Left cardiac atrium (tissue), 4 donors: ENCODE results near the gene TP53. TPM values are rescaled to one million over a fixed set of nuclear protein-coding genes. Genes with fewer than 3 reads are reported as not detected.

ENCODE experiments used
- ATAC-seq, 2 donors: fragments of 200-7000 bp; cut with Tn5 transposase; one replicate each; pipeline ENCODE4 v1.9.1; 2020; ENCODE audit warnings: mild to moderate bottlenecking in 2 of 2, moderate library complexity in 2 of 2
- DNase-seq: peaks from one replicate; pipeline ENCODE4 v3.0.0-alpha.2; 2020
- intact Hi-C, 2 donors: fragments of 100-400 bp; cut with DNase I; formaldehyde crosslinking; loops; one replicate each; pipeline versions ENCODE4 v1.14.1 to v1.15.1; 2022 to 2023
- total RNA-seq, 2 donors: library from RNA; stranded (reverse); fragmentation: NEBNext Ultra II Directional; extraction: Animal tissue kit (Norgen Biotek cat#: 25700); gene quantifications; one replicate each; pipeline ENCODE4 v1.2.1, GENCODE V29; 2021
- donor health status: DM: no; HTN: yes; CAD: no.
- donor health status: DM: no; HTN: yes; CAD: no; lungs with severe emphysema.
- donor health status: DM: yes; HTN: yes; CAD: no.
- donor health status: Dilated cardiomyopathy.

The TP53 gene
- total RNA-seq, 2 donors from 2014 or later, result 18.5 to 23.7 TPM

GRCh38 chr17:7685533-7686221 lies 1.6 kb downstream of the TP53 start:
- intact Hi-C loops, result loop anchor here (2.0 to 10.0 kb wide), 2 partner anchors 51 to 57 kb away; partner anchors contain the start of gene SHBG (in 1 of the 2)
- DNase-seq, result peak; percentile 93
- peak; percentile 77 to 79 for ATAC-seq

DNA sequence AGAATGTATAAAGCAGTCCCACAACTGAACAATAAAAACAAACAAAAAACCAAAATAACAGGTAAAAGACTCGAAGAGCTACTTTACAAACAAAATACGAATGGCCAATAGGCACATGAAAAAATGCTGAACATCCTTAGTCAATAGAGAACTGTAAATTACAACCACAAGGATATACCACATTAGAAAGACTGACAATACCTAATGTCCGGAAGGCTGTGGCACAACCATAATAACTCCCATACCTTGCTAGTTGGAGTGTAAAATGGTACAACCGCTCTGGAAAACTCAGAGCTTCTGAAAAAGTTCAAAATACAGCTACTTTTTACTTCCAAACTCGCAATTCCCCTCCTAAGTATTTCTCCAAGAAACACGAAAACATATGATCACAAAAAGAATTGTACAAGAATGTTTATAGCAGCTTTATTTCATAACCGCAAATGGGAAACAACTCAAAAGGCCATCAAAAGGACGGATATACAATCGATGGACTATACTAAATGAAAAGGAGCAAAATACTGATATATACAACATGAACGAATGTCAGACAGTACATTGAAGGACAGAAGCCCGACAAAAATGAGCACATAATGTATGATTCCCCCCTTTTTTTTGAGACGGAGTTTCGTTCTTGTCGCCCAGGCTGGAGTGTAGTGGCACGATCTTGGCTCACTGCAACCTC lies 2.3 kb downstream of the TP53 start:
- ATAC-seq (no peak), DNase-seq (no peak)
- intact Hi-C loops, result loop anchor here in 1 of 2 donors (10.0 kb wide), 1 partner anchor 50 kb away; the partner anchor contains the start of gene SHBG

GRCh38 chr17:7677388-7678067 lies 9.8 kb downstream of the TP53 start:
- ATAC-seq, result no peak
- intact Hi-C loops, result no loop called here
- no peak for DNase-seq

- intact Hi-C loops, result no loop called here
Measured at GRCh38 chr17:7676533-7676932, 10.8 kb downstream of the TP53 start.

DNA sequence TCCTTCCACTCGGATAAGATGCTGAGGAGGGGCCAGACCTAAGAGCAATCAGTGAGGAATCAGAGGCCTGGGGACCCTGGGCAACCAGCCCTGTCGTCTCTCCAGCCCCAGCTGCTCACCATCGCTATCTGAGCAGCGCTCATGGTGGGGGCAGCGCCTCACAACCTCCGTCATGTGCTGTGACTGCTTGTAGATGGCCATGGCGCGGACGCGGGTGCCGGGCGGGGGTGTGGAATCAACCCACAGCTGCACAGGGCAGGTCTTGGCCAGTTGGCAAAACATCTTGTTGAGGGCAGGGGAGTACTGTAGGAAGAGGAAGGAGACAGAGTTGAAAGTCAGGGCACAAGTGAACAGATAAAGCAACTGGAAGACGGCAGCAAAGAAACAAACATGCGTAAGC lies 12.4 kb downstream of the TP53 start:
- DNase-seq (no peak), ATAC-seq (no peak)
- intact Hi-C loops, result no loop called here

More at GRCh38 chr17:7676533-7676932, 10.8 kb downstream of the TP53 start:
- DNase-seq (no peak), ATAC-seq (no peak)

DNA sequence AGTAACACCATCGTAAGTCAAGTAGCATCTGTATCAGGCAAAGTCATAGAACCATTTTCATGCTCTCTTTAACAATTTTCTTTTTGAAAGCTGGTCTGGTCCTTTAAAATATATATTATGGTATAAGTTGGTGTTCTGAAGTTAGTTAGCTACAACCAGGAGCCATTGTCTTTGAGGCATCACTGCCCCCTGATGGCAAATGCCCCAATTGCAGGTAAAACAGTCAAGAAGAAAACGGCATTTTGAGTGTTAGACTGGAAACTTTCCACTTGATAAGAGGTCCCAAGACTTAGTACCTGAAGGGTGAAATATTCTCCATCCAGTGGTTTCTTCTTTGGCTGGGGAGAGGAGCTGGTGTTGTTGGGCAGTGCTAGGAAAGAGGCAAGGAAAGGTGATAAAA lies 14.1 kb downstream of the TP53 start:
- intact Hi-C loops, result no loop called here
- no peak for ATAC-seq
- no peak for DNase-seq

DNA sequence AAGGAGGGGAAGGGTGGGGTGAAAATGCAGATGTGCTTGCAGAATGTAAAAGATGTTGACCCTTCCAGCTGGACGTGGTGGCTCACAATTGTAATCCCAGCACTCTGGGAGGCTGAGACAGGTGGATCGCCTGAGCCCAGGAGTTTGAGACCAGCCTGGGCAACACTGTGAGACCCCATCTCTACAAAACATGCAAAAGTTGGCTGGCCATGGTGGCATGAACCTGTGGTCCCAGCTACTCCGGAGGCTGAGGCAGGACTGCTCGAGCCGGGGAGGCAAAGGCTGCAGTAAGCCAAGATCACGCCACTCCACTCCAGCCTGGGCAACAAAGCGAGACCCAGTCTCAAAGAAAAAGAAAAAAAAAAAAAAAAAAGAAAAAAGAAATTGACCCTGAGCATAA lies 18.8 kb downstream of the TP53 start:
- intact Hi-C loops, result no loop called here

GRCh38 chr17:7667656-7668406 lies 19.5 kb downstream of the TP53 start:
- ATAC-seq, result peak in 1 of 2 donors; percentile 17
- intact Hi-C loops, result no loop called here

More for the DNA sequence above, 18.8 kb downstream of the TP53 start:
- ATAC-seq, result no peak
- DNase-seq, result no peak

DNA sequence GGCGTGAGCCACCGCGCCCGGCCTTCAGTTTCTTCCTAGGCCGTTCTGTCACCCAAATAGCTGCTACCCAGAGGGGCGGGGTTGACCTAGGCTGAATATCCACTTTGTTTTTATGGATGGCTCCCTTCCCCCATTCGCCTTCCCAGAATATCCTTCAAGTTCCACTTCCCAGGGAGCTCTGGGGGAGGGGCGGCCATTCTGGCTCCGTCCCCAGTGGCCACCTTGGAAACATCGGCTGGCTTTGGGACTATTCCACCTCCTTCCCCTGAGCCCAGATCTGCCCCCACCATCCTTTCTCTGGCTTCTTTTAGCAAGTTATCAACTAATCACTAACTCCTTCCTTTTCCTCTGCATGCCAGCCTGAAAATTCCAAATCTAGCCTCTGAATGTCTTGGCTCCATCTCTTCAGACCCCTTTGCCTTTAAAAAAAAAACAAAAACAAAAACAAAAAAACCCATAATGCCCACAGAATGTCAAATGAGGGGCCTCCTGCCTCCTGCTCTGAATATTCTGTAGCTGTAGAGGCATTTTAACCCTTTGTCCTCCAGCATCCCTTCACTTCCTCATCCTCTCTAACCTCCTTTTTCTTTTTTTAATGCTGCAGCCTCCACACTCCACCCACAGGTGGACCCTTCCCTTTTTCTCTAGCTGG lies 30.2 kb downstream of the TP53 start:
- DNase-seq (peak; percentile 59), ATAC-seq (peak; percentile 50 to 55)
- intact Hi-C loops, result loop anchor here in 1 of 2 donors (10.0 kb wide), 1 partner anchor 158 kb away; no protein-coding TSS in a partner anchor

More at GRCh38 chr17:7667656-7668406, 19.5 kb downstream of the TP53 start:
- no peak for DNase-seq

DNA sequence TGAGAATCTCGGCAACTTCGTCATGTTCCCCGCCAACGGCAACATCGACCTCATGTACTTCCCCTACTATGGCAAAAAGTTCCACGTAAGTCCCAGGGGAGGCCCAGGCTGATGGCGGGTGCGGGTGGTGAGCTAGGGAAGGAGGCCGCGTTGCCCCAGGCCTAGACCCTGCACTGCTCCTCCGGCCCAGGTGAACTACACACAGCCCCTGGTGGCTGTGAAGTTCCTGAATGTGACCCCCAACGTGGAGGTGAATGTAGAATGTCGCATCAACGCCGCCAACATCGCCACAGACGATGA lies 31.8 kb downstream of the TP53 start:
- ATAC-seq, result no peak
- intact Hi-C loops, result loop anchor here in 1 of 2 donors (10.0 kb wide), 1 partner anchor 159 kb away; no protein-coding TSS in a partner anchor
- DNase-seq, result no peak

GRCh38 chr17:7654832-7655540 lies 32.3 kb downstream of the TP53 start:
- no peak for DNase-seq
- intact Hi-C loops, result loop anchor here in 1 of 2 donors (10.0 kb wide), 1 partner anchor 160 kb away; no protein-coding TSS in a partner anchor
- no peak for ATAC-seq

DNA sequence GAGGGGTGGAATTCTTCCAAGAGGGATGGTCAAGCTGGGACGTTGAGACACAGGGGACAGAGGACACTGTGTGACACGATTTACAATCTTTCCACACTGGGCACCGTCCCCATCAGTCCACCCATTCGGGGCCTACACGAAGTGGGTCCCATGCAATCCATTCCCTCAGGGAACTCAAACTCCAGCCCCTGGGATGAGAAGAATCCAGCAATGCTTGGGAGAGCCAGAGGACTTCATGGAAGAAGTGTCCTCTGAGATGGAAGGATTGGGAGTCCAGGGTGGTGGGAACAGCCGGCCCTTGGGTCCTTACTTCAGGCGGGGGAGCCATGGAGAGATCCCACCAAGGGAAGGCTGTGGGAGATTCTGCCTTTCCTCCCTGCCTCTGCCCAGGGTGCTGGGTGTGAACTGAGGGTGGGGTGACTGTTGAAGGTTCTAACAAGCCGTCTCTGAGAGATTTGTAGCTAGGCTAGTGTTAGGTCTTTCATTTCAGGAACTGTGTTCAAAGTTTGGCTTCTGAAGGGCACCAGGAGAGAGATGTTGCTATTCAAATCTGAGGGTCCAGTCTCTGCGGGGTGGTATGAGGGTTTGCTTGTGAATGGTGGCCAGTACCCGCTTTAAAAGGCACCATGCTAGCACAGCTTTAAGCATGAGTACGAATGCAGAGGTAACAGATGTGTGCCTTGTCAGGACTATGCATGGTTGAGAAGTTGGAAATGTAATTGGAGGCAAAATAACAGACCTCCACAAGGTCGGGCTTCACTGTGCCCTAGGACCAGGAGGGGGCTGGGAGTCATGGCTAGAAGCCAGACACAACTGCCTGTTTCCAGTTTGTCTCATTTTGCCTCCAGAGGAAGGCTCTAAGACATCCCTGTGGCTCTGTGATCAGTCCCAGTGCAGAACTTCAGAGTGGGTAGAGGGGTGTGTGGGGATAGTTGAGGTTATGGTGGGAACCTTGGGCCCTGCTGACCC lies 34.6 kb downstream of the TP53 start:
- intact Hi-C loops, result loop anchor here in 1 of 2 donors (10.0 kb wide), 1 partner anchor 162 kb away; no protein-coding TSS in a partner anchor
- DNase-seq (no peak), ATAC-seq (no peak)

GRCh38 chr17:7651665-7652387 lies 35.5 kb downstream of the TP53 start:
- DNase-seq (peak; percentile 34), ATAC-seq (peak; percentile 47 to 56)
- intact Hi-C loops, result loop anchor here in 1 of 2 donors (10.0 kb wide), 1 partner anchor 163 kb away; no protein-coding TSS in a partner anchor

DNA sequence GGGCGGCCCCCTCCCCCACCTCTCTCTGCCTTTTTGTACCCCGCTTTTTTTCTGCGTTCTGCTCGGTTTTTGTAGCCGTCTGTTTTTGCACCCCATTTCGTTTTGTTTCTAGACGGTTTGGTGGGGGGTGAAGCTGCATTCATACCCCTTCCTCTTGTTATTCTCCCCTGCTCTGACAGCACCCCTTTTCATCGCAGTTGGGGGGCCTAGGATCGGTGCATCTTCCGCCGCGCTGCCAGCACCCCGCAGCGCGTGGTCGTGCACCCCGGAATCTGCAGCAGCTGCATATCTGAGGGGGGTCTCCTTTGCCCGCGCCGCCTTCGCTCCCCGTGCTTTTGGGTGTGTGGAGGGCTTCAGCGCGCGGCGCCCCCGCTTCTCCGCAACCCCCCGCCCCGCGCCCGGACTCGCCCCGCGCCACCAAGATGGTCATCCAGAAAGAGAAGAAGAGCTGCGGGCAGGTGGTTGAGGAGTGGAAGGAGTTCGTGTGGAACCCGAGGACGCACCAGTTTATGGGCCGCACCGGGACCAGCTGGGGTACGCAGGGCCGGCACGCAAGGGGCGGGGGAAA lies 36.1 kb downstream of the TP53 start:
- ATAC-seq, result peak in 1 of 2 donors; percentile 10
- intact Hi-C loops, result loop anchor here in 1 of 2 donors (10.0 kb wide), 1 partner anchor 164 kb away; no protein-coding TSS in a partner anchor

DNA sequence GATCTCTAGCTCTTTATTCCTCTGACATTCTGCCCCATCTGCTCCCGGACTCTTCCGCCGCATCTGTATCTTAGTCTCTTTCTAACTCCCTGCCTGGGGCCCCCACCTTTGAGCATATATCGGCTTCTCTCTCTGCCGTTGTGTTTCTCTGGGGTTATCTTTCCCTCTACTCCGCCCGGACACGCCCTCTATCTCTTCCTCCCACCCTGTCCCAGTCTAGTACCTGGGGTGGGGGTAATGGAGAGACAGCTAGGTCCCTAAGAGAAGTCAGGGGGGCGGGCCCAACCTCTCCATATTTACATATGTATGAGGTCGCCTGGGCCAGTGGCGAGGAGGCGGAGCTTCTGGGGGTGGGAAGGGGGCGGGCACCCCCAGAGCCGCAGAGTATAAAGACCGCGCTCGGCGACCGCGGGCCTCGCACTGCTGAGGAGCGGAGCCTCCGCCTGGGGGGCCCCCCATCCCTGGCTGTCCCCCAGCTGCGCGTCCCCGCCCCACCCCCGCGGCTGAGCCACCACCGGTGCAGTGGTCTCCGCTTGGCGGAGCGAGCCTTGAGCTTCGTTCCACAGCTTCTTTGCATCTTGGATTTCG lies 36.7 kb downstream of the TP53 start, which contains the start of gene ATP1B2:
ATP1B2 (plus strand) TSS at position 418 of the 588 bp plus-strand sequence. CDS start 593 bp downstream, outside the sequence.
- DNase-seq (peak; percentile 83), ATAC-seq (peak; percentile 85 to 87)
- intact Hi-C loops, result loop anchor here in 1 of 2 donors (10.0 kb wide), 1 partner anchor 164 kb away; no protein-coding TSS in a partner anchor

More for the DNA sequence above, 36.1 kb downstream of the TP53 start:
- no peak for DNase-seq
